ELR (cell line): Measurements from ENCODE around the gene CHAT.
A peak's percentile ranks its signal among the peaks of the same experiment; 100 is the strongest.

Experiments used
- DNase-seq: peaks from one replicate; pipeline ENCODE4 v3.0.0-alpha.2; 2015; ENCODE audit warnings: low read depth

Gene CHAT

DNA sequence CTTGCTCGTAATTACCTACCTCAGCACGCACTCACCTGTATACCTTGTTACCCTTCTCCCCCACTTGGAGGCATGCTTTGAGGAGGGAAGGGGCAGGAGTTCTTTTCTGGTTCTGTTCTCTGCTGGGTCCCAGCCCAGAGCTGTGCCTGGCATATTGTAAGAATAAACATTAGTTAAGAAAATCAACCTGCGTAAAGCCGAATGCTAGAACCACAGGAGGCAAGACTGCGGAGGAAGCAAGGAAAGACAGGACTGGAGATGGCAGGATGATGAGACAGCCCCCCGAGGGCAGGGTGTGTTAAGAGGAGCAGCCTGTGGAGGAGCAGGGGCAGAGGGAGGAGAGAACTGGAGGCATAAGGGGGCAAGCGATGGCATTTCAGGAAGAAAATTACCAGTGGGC, 75.1 kb downstream of the CHAT start:
- no peak for DNase-seq

DNA sequence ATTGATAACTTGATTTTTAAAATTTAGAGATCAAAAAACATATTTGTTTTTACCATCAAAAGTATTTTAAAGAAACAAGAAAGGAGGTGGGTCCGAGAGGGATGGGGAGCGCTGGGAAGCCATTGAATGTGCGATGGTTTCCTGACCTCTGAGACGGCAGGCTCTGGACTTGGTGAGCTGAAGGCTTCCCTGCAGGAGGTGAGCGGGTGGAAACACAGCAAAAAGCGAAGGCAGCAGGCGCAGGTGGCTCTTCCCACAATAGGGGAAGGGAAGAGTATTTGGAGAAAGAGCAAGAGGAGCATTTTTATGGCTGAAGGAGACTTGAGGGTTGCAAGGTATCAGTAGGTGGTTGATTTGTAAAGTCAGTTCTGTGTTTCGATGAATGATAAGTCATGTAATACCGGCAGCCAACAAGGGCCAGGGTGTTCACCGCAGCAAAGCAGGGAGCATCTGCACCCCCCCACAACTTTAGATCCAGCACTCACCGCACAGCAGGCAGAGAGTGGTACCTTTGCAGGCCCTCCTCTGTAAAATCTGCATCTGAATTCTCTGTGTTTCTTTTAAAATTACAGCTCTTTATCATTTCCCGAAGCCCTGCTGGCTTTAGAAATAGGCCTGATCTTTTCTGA, 76.2 kb downstream of the CHAT start:
- DNase-seq: no peak

DNA sequence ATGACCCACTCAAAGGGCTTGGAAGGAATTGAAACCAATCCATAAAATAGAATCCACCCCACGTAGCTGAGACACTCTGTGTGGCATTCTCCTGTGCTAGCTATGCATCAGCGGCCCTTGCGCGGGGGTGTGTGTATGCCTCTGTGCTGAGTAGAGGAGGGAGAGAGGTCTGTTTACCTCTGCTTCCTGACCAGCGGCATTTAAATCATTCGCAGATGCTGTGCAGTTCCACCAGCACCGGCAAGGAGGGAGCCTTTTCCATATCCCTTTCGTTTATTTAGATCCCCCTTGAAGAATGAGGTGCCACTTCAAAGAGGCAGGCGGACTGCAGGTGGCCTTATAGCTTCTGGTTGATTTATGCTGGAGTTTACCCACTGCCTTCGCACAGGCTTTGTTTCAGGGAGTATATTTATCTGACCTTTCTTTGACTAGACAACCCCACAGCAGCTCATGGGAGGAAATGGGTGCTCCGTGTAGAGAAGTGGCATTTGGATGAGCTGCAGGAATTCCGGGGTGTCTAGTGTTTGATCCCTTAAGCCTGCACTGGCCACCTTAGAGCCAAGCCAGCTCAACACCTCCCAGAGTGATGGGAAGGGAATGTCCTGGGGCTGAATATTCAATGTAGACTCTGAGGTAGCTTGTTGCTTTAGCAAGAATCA, 77.0 kb downstream of the CHAT start:
- peak; percentile 3 for DNase-seq

DNA sequence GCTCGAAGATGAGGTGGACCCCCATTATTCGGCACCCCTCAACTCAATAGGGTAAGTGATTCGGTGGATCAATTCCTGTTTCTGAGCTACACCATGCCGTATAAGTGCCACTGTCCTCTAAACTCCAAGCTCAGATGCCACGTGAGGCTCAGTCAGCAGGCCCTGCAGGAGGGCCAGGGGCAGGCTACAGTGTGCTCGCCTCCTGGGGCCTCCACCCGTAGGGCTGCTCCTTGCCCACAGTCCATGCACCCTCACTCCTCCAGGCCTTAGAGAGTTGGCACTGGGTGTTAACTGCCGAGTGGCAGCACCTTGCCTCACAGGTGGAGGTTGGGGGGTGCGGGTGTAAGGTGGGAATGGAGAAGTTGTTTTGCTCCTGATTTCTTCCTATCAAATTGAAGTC, 77.8 kb downstream of the CHAT start:
- no peak for DNase-seq

DNA sequence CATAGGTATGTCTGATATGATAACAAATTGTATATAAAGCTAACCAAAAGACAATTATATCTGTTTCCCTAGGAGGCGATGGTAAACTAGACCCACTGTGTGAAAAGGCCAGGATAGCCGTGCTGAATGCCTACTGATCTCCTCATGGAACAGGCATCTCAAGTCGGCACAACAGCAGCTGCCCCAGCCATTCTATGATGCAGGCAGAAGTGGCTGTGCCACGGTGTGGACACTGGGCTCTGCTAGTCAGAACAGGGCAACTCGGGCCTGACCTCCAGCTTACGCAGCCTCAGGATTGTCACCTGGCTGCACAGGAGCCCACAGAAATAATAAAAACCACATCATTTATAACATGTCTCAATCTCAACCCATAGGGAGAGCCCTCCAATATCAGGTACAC, 80.6 kb downstream of the CHAT start:
- no peak for DNase-seq

DNA sequence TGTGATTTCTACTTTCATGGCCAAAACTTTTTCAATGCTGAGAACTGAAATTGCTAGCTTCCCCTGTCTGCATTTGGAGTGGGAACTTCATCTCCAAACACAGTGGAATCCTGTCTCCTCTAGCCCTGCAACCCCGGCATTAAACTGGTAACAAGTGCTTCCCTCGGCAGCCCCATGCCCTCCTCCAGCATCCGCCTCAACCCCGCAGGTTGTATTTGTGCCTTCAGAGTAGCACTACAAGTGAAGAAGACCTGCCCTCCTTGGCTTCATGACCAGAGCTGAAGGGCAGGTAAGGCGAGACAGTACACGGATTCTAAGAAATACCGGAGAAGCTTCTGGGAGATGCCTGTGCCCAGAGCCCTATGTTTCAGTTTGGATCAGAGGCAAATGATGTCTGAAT, 82.5 kb downstream of the CHAT start:
- no peak for DNase-seq

DNA sequence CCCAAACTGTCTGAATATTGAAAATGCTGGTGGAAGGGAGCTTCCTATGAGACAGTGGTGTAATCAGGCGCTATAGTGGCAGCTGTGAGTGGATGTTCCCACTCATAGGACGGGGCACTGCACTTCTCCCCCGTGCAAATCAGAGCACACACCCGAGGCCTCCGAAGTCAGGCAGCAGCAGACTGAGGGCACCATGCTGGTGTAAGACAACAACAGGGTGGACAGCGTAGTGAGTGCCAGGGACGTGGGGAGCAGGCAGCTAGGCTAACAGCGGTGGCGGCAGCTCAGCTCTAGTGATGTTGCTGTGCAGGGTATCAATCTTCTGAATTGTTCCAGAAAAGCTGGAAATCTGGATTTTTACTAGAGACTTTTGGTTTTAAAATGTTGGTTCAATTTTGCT, 84.8 kb downstream of the CHAT start:
- DNase-seq: no peak

DNA sequence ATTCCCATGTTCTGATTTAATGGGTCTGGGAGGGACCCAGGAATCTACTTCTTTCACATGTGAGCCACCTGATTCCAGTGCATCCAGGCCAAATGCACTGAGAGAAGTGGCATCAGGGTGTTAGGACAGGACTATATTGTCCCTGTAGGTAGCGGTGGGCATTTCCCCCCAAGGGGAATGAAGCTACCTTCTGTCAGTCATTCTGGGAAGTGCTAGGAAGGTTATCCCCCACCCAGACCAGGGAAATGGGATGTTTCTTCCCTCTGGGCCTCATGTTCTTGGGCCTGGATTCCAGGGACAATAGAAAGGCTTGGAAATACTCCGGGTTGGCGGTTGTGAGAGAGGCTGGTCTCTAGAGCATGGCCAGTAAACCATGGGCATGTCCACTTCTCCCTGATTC, 86.4 kb downstream of the CHAT start:
- DNase-seq: no peak

DNA sequence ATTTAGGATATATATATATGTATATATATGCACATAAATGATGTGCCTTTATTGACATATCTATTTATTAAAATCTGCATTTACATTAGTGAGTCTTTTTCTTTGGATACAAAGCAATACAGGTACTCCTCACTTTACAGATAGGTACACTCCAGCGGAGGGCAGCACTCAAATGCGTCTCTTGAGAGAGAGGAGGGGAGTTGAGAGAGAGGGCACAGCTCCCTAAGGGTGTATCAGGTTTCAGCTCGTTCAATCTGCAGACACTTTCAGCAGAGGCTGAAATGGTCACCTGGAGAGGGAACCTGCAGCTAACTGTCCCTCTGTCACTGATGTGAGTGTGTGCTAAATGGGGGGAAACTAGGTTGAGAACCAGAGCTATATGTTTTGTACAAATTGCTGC, 87.2 kb downstream of the CHAT start:
- no peak for DNase-seq

DNA sequence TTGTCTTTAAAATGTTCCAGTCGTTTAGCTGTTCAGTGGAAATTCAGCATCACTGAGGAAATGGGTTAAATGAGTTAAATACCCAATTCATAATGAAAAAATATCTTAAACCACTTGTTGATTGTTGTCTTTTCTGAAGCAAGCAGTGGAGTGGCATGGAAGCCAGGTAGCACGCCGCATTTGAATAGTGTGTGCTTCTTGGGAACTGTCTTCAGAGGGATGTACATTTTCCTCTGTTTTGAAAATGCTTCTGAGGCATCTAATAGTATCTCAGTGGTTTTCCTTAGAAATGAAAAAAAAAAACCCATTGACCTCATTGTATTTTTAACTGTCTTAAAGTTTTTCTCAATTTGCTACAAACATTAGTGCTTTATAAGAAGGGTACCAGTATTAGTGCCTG, 93.7 kb downstream of the CHAT start:
- DNase-seq: no peak

DNA sequence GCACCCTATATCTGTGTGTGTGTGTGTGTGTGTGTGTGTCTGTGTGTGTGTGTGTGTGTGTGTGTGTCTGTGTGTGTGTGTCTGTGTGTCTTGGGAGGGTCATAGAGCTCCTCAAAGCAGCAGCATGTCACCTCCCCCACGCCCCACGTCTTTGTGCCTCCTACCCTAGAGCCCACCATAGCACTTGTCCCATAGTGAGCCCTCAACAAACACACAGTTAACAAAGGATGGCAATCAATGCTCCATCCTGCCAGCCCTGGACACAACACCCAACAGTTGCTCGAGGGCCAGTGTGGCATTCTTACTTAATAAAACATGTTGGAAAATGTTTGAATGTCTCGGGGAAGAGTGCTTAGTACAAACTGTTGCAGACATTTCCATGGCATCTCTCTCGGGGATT, 96.1 kb downstream of the CHAT start:
- no peak for DNase-seq

DNA sequence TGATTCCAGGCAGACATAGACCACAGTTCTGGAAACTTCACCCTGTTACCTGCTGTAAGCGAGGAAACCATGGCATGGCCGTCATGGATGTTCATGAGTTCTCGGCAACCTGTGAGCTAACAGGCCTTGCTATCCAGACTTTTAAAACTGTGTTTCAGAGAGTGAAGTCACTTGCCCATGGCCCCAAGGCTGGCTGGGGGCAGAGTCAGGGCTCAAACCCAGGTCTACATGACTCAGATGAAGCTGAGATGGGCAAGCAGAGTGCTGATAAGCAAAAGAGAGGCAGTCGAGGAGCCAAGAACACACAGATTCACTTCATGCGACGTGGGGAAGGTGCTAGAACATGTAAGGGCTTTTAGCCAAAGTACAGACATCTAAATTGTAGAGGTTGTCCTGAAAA, 97.1 kb downstream of the CHAT start:
- no peak for DNase-seq

DNA sequence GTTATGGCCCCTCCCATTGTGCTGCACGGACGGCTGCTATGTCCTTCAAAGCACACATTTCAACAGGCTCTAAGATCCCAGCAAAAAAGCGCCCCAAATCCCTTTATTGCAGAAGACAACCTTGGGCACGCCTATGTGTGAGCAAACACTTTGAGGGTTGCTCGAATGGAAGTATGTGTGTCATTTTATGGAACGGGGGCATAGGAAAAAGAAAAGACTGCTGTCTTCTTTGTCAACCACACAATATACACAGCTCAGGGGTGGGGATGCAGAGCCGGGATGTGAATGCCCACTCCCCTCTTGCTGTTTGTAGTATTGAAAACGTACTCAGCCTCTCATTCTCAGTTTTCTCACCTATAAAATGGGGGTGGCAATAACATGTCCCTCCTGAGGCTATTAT, 97.6 kb downstream of the CHAT start:
- DNase-seq: no peak

DNA sequence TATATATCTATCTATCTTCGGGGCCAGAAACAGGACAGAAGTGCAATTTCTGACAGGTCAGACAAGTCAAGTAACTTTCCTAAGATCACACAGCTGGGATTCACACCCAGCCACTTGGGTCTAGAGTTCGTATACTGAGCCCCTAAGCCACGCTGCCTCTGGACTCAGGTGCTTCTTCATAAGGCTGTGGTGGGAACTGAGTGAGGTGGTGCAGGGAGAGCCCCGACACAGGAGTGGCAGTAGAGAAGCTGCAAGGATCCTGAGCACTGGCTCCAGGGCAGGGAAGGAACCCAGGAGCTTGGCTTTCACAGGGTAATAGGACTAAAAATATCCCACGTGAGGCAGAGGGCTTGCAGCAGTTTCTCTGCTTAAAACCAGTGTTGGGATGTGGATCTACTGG, 99.4 kb downstream of the CHAT start:
- no peak for DNase-seq
